Activated CD8-positive, alpha-beta memory T cell treated with anti-CD3 and anti-CD28 coated beads, Interleukin-2, amount 10 ng/mL, durations not matched to agents 7 days and 5 days (primary cell): Measurements from ENCODE around the gene HACL1. TPM values are rescaled to one million over a fixed set of nuclear protein-coding genes. Genes with fewer than 3 reads are reported as not detected.
"Not testable (repeated sequence)": the region's sequence is repeated elsewhere in the genome, so short reads cannot be mapped to it uniquely, and the experiment has no call there.

ENCODE experiments used
- ATAC-seq: fragments of 150-1000 bp; cut with Tn5 transposase; one replicate; pipeline ENCODE4 v1.10.0; 2021; ENCODE audit warnings: moderate library complexity
- CTCF ChIA-PET: fragments of 350-600 bp; sonication (Branson Sonifier 250); formaldehyde crosslinking; loops from one replicate; lab custom pipeline; 2021; ENCODE audit warnings: antibody characterized with exemption; lab: Charles Lee
- DNase-seq: peaks from one replicate; pipeline ENCODE4 v3.0.0-alpha.2; 2020
- H3K27ac Mint-ChIP-seq: one replicate; pipeline ENCODE4 v1.8.0; 2021; ENCODE audit warnings: mild to moderate bottlenecking, mixed read lengths
- H3K27me3 Mint-ChIP-seq: one replicate; pipeline ENCODE4 v1.8.0; 2021; ENCODE audit warnings: mixed read lengths
- H3K36me3 Mint-ChIP-seq: one replicate; pipeline ENCODE4 v1.8.0; 2021; ENCODE audit warnings: mild to moderate bottlenecking, mixed read lengths
- H3K4me1 Mint-ChIP-seq: one replicate; pipeline ENCODE4 v1.8.0; 2021; ENCODE audit warnings: mixed read lengths
- H3K4me3 Mint-ChIP-seq: one replicate; pipeline ENCODE4 v1.8.0; 2021; ENCODE audit warnings: mild to moderate bottlenecking, moderate library complexity, mixed read lengths
- H3K9me3 Mint-ChIP-seq: one replicate; pipeline ENCODE4 v1.8.0; 2022; ENCODE audit warnings: low read depth, mixed read lengths
- total RNA-seq, 2 experiments: library from RNA; stranded (reverse); gene quantifications; one replicate each; pipeline ENCODE4 v1.2.3, GENCODE V29; 2021

HACL1 gene
- total RNA-seq, 2 experiments from 2014 or later = 24.4 to 25.5 TPM

GRCh38 chr3:15619659-15620464, 18.5 kb upstream of the HACL1 start:
- H3K27me3 Mint-ChIP-seq, H3K27ac Mint-ChIP-seq, CTCF ChIA-PET, H3K4me3 Mint-ChIP-seq, ATAC-seq, DNase-seq: not testable (repeated sequence)
- Mint-ChIP-seq H3K36me3 (peaks cover 45% of the 10 kb centered on the region), H3K9me3 (peaks cover 21% of the 10 kb centered on the region), H3K4me1 (peaks cover 14% of the 10 kb centered on the region)

DNA sequence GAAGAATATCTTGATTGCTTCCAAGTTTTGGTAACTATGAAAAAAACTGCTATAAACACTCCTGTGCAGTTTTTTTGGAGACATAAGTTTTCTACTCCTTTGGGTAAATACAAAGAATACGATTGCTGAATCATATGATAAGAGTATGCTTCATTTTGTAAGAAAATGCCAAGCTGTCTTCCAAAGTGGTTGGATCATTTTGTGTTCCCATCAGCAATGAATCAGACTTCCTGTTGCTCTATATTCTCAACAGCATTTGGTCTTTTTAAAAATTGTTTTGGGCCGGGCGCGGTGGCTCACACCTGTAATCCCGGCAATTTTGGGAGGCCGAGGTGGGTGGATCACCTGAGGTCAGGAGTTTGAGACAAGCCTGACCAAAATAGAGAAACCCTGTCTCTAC, 14.7 kb upstream of the HACL1 start:
- DNase-seq (no peak), ATAC-seq (no peak)
- Mint-ChIP-seq H3K27ac (no peak overlapping the region), H3K27me3 (no peaks in the 10 kb centered on the region), H3K9me3 (peaks cover 14% of the 10 kb centered on the region), H3K4me1 (no peaks in the 10 kb centered on the region), H3K36me3 (peaks cover 23% of the 10 kb centered on the region), H3K4me3 (no peak overlapping the region)
- CTCF ChIA-PET = no interaction called here

GRCh38 chr3:15614958-15615357, 13.6 kb upstream of the HACL1 start:
- DNase-seq (no peak), ATAC-seq (no peak)
- Mint-ChIP-seq H3K36me3 (peaks cover 16% of the 10 kb centered on the region), H3K27me3 (no peaks in the 10 kb centered on the region), H3K9me3 (peaks cover 11% of the 10 kb centered on the region), H3K4me1 (no peaks in the 10 kb centered on the region), H3K27ac (no peak overlapping the region), H3K4me3 (no peak overlapping the region)
- CTCF ChIA-PET = interaction anchor here (0.7 to 1.1 kb wide), 2 partner anchors 13 to 16 kb away, joined by 3 to 4 read pairs; partner anchors contain the start of genes BTD and HACL1

DNA sequence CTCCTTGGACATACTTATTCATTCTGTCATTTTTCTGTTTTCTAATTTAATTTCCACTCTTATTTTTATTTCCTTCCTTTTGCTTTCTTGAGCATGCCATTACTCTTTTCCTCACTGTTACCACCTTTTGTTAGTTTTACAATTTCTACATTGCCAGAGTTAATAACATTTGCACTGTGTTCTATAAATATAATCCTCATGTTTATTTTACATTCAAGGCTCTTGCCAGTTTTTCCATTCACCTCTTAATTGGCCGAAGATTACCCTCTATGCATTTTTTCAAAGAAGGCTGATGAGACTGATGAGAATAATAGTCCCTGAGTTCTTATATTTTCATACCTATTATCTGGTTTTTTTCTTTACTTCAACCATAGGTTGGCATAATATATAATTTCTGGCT, 10.6 kb upstream of the HACL1 start:
- Mint-ChIP-seq H3K36me3 (peaks cover 6% of the 10 kb centered on the region), H3K4me1 (no peaks in the 10 kb centered on the region), H3K4me3 (no peak overlapping the region), H3K9me3 (peaks cover 3% of the 10 kb centered on the region), H3K27me3 (no peaks in the 10 kb centered on the region), H3K27ac (no peak overlapping the region)
- ATAC-seq = no peak
- CTCF ChIA-PET = no interaction called here
- DNase-seq = no peak

- DNase-seq = no peak
- H3K27me3 Mint-ChIP-seq = no peaks in the 10 kb centered on the region
- H3K4me3 Mint-ChIP-seq = no peak overlapping the region
- no peak for ATAC-seq
- no peak overlapping the region for H3K27ac Mint-ChIP-seq
- H3K9me3 Mint-ChIP-seq = peaks cover 3% of the 10 kb centered on the region
- no peaks in the 10 kb centered on the region for H3K4me1 Mint-ChIP-seq
- H3K36me3 Mint-ChIP-seq = peaks cover 7% of the 10 kb centered on the region
- CTCF ChIA-PET = no interaction called here
These were observed 9.6 kb upstream of the HACL1 start for GRCh38 chr3:15611018-15611417.

DNA sequence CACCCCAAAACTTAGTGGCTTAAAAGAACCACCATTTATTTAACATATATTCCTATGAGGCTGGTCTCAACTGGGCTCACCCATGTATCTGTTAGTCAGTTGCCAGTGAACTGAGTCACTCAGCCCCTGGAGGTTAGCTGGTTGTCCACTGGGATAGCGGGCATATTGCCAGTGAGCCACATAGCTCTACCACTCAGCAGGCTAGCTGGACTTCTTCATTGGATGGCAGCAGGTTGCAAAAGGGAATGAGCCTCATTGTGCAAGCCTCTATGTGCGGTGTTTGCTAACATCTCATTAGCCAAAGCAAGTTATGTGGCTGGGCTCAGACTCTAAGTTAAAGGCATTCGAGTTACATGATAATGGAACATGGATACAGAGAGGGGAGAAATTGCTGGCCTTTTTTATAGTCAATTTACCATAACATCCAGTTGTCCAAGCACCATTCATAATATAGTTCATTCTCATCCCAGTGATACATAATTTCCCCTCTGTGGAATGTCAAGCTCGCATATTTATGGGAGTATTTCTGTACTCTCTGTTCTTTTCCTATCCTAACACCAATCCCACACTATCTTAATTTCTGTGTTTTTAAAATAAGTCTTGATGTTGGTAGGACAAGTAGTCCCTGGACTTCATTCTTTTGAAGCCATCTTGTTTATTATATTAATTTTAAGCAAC, 8.9 kb upstream of the HACL1 start:
- Mint-ChIP-seq H3K4me3 (no peak overlapping the region), H3K36me3 (peaks cover 6% of the 10 kb centered on the region), H3K9me3 (no peaks in the 10 kb centered on the region), H3K4me1 (no peaks in the 10 kb centered on the region), H3K27me3 (no peaks in the 10 kb centered on the region), H3K27ac (no peak overlapping the region)
- DNase-seq (no peak), ATAC-seq (no peak)
- CTCF ChIA-PET = interaction anchor here (1.0 kb wide), 1 partner anchor 13 kb away, joined by 3 read pairs; no protein-coding TSS in a partner anchor

DNA sequence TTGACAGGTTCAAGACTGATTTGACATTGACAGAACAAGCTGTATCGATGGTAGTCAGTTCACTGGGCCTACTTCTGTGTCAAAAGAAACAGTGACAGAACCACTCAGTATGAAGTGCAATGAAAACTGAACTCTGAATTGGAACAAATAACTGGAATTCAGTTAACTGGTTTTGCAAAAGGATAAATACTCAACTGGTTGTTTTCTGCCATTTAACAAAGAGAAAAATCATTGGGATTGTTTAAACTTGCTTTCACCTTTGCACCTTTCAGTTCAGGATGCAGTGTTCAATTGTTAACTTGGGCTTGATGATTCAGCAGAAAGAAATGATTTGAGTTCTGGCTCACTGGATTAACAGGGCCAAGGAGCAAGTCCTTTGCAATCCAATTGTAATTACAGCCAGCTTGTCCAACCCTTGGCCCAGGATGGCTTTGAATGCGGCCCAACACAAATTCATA, 5.1 kb upstream of the HACL1 start:
- Mint-ChIP-seq H3K36me3 (peaks cover 20% of the 10 kb centered on the region), H3K27me3 (no peaks in the 10 kb centered on the region), H3K4me3 (no peak overlapping the region), H3K9me3 (peaks cover 2% of the 10 kb centered on the region), H3K27ac (no peak overlapping the region), H3K4me1 (peaks cover 12% of the 10 kb centered on the region)
- no peak for DNase-seq
- ATAC-seq = no peak
- CTCF ChIA-PET = interaction anchor here (0.6 kb wide), 1 partner anchor 272 kb away, joined by 3 read pairs; no protein-coding TSS in a partner anchor

- DNase-seq, H3K27ac Mint-ChIP-seq, H3K4me3 Mint-ChIP-seq, ATAC-seq, H3K27me3 Mint-ChIP-seq, H3K9me3 Mint-ChIP-seq: not testable (repeated sequence)
- CTCF ChIA-PET = interaction anchor here (1.2 kb wide), 1 partner anchor 402 kb away, joined by 4 read pairs; no protein-coding TSS in a partner anchor
- peaks cover 27% of the 10 kb centered on the region for H3K4me1 Mint-ChIP-seq
- H3K36me3 Mint-ChIP-seq = peaks cover 20% of the 10 kb centered on the region
These were observed 3.2 kb upstream of the HACL1 start for GRCh38 chr3:15604584-15604983.

DNA sequence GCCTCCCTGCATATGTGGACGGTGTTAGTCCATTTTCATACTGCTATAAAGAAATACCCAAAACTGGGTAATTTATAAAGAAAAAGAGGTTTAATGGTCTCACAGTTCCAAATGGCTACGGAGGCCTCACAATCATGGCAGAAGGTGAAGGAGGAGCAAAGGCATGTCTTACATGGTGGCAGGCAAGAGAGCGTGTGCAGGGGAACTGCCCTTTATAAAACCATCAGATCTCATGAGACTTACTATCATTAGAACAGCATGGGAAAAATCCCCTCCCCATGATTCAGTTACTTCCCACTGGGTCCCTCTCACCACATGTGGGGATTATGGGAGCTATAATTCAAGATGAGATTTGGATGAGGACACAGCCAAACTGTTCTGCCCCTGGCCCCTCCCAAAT, 1.4 kb upstream of the HACL1 start:
- Mint-ChIP-seq H3K4me1 (peaks cover 29% of the 10 kb centered on the region), H3K36me3 (peaks cover 31% of the 10 kb centered on the region), H3K4me3 (peak overlapping the region; percentile 100), H3K27ac (peak overlapping the region; percentile 92)
- DNase-seq, CTCF ChIA-PET, H3K27me3 Mint-ChIP-seq, H3K9me3 Mint-ChIP-seq, ATAC-seq: not testable (repeated sequence)

- H3K36me3 Mint-ChIP-seq = peaks cover 36% of the 10 kb centered on the region
- no peaks in the 10 kb centered on the region for H3K27me3 Mint-ChIP-seq
- ATAC-seq = peak; percentile 5
- no peak for DNase-seq
- H3K9me3 Mint-ChIP-seq = peaks cover 2% of the 10 kb centered on the region
- CTCF ChIA-PET = interaction anchor here (1.4 to 1.7 kb wide), 4 partner anchors 13 to 197 kb away, joined by 4 to 7 read pairs (median 4); partner anchors contain the start of gene ANKRD28
- H3K27ac Mint-ChIP-seq = peak overlapping the region; percentile 92
- H3K4me3 Mint-ChIP-seq = peak overlapping the region; percentile 100
- H3K4me1 Mint-ChIP-seq = peaks cover 29% of the 10 kb centered on the region
These were observed 772 bp upstream of the HACL1 start for GRCh38 chr3:15602146-15602536.

DNA sequence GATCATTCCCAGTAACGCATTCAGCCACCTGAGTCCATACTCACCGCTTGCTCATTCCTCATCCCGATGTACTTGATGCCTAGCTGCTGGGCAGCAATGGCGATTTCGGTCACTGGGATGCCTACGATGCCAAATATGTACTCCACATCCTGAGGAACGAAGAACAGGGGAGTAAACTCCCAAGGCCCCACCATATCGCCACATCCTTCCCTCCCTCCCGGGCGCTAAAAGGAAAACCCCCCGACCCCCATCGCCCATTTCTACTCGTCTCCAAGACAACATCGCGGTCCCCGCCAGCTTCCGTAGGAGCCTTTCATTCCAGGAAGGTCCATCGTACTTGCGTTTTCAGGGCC, 347 bp downstream of the HACL1 start:
- no peak for DNase-seq
- Mint-ChIP-seq H3K4me3 (peak overlapping the region; percentile 100), H3K27me3 (no peaks in the 10 kb centered on the region), H3K36me3 (peaks cover 42% of the 10 kb centered on the region), H3K4me1 (peaks cover 29% of the 10 kb centered on the region), H3K9me3 (peaks cover 2% of the 10 kb centered on the region), H3K27ac (peak overlapping the region; percentile 92)
- ATAC-seq = no peak
- CTCF ChIA-PET = interaction anchor here (0.9 to 1.7 kb wide), 7 partner anchors 14 to 397 kb away, joined by 3 to 7 read pairs (median 4); partner anchors contain the start of gene ANKRD28

DNA sequence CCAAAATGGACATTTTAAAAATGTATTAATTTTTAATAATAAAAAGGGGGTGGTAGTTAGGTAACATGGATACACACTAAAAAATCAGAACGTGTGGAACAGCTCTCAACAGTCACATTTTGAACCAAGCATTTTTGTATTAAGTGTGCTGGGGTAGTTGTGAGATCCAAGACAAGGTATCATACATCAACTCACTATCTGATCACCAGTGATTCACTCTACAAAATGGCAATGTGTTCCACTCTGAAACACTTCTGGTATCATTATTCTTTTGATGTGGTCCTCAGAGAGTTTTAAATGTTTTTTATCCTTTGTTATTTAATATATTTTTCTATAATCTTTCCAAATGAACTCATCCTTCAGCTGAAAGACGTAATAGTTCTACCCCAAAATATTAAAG, 5.4 kb downstream of the HACL1 start:
- ATAC-seq = no peak
- Mint-ChIP-seq H3K27ac (no peak overlapping the region), H3K4me1 (peaks cover 14% of the 10 kb centered on the region), H3K9me3 (no peaks in the 10 kb centered on the region), H3K36me3 (peaks cover 29% of the 10 kb centered on the region), H3K4me3 (no peak overlapping the region), H3K27me3 (no peaks in the 10 kb centered on the region)
- DNase-seq = no peak
- CTCF ChIA-PET = no interaction called here

GRCh38 chr3:15592968-15593367, 8.4 kb downstream of the HACL1 start:
- H3K9me3 Mint-ChIP-seq = no peaks in the 10 kb centered on the region
- DNase-seq = no peak
- no peaks in the 10 kb centered on the region for H3K27me3 Mint-ChIP-seq
- H3K4me1 Mint-ChIP-seq = no peaks in the 10 kb centered on the region
- ATAC-seq = no peak
- H3K4me3 Mint-ChIP-seq = no peak overlapping the region
- H3K27ac Mint-ChIP-seq = no peak overlapping the region
- CTCF ChIA-PET = no interaction called here
- peaks cover 26% of the 10 kb centered on the region for H3K36me3 Mint-ChIP-seq
